Measurements from ENCODE around the gene PDCD6IP.

The PDCD6IP gene

DNA sequence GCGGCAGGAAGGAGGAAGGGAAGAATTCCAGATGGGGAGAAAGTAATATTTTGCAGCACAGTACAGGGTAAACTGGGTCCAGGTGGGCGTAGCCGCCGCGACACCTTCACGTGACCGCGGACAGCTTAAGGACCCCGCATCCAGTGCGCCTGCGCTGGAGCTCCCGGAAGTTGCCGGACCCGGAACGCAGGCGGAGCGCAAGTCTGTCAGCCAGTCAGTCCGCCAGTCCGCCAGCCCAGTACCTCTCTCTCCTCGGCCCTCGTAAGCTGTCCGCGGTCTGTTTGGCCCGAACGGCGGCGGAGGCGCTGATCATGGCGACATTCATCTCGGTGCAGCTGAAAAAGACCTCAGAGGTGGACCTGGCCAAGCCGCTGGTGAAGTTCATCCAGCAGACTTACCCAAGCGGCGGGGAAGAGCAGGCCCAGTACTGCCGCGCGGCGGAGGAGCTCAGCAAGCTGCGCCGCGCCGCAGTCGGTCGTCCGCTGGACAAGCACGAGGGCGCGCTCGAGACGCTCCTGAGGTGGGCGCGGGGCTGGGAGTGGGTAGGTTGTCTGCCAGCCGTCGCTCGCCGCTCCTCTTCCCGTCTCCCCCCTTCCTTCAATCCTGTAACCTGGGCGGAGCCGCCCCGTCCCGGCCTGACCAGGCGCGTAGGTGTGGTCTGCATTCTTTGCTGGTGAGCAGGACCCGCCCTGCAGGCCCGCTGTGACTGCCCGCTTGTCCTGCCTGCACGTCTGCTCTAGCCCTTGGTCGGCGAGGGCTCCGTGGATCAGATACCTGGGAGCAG lies at the start of gene PDCD6IP (continued):
- TF ChIP-seq ZNF600 (tag by site-specific recombination; IDR thresholded peaks at IDR 0.05) (peak; percentile 86), ZNF37A (tag by site-specific recombination; IDR thresholded peaks at IDR 0.05) (no peak), HOXC10 (CRISPR knock-in tag; IDR thresholded peaks at IDR 0.05) (no peak), ZEB2 (tag by site-specific recombination; IDR thresholded peaks at IDR 0.05) (peak; percentile 79), ZNF549 (tag by site-specific recombination; IDR thresholded peaks at IDR 0.05) (no peak), ZSCAN23 (tag by site-specific recombination; IDR thresholded peaks at IDR 0.05) (0 out of 2 replicates have a peak, but pooled peaks have one; percentile 42), HOXA7 (CRISPR knock-in tag; IDR thresholded peaks at IDR 0.05; ENCODE audit: borderline replicate concordance) (no peak), ZNF324 (tag by site-specific recombination; IDR thresholded peaks at IDR 0.05) (peak; percentile 69; the same call in 1 of the 2 replicates), ZNF266 (tag by site-specific recombination; IDR thresholded peaks at IDR 0.05; ENCODE audit: low read depth) (no peak), ZNF830 (tag by site-specific recombination; IDR thresholded peaks at IDR 0.05; ENCODE audit: low read depth) (no peak), ZNF2 (tag by site-specific recombination; IDR thresholded peaks at IDR 0.05) (peak; percentile 88), ZNF623 (tag by site-specific recombination; IDR thresholded peaks at IDR 0.05) (no peak), REPIN1 (tag by site-specific recombination; IDR thresholded peaks at IDR 0.05; ENCODE audit: low read depth) (peak; percentile 34; the same call in 1 of the 2 replicates), ZNF660 (tag by site-specific recombination; IDR thresholded peaks at IDR 0.05) (peak; percentile 62), ZNF132 (tag by site-specific recombination; IDR thresholded peaks at IDR 0.05; ENCODE audit: borderline replicate concordance) (no peak), ZNF837 (tag by site-specific recombination; IDR thresholded peaks at IDR 0.05) (no peak), ZNF677 (tag by site-specific recombination; IDR thresholded peaks at IDR 0.05) (peak; percentile 26; the same call in 1 of the 2 replicates), GLIS1 (tag by site-specific recombination; IDR thresholded peaks at IDR 0.05) (no peak), ZNF76 (tag by site-specific recombination; IDR thresholded peaks at IDR 0.05; ENCODE audit: borderline replicate concordance, low read depth) (peak; percentile 63), ZBTB6 (tag by site-specific recombination; IDR thresholded peaks at IDR 0.05) (no peak; the same call in 1 of the 2 replicates), ZNF214 (tag by site-specific recombination; IDR thresholded peaks at IDR 0.05; ENCODE audit: borderline replicate concordance) (no peak), MYNN (tag by site-specific recombination; IDR thresholded peaks at IDR 0.05; ENCODE audit: borderline replicate concordance) (0 out of 2 replicates have a peak, but pooled peaks have one; percentile 19), SALL2 (tag by site-specific recombination; IDR thresholded peaks at IDR 0.05; ENCODE audit: borderline replicate concordance) (no peak), ZFP3 (tag by site-specific recombination; IDR thresholded peaks at IDR 0.05; ENCODE audit: low read depth) (no peak), ZNF302 (tag by site-specific recombination; IDR thresholded peaks at IDR 0.05; ENCODE audit: low read depth) (no peak), ZNF433 (tag by site-specific recombination; IDR thresholded peaks at IDR 0.05; ENCODE audit: low read depth) (no peak), ZNF658 (tag by site-specific recombination; IDR thresholded peaks at IDR 0.05) (no peak), OSR2 (tag by site-specific recombination; IDR thresholded peaks at IDR 0.05) (no peak), ZSCAN5A (tag by site-specific recombination; IDR thresholded peaks at IDR 0.05) (peak; percentile 77), SCRT2 (tag by site-specific recombination; IDR thresholded peaks at IDR 0.05) (0 out of 2 replicates have a peak, but pooled peaks have one; percentile 12), ZFHX2 (tag by site-specific recombination; conservative IDR thresholded peaks at IDR 0.05) (peak; percentile 62)
- TF ChIP-seq, protein P1, sequence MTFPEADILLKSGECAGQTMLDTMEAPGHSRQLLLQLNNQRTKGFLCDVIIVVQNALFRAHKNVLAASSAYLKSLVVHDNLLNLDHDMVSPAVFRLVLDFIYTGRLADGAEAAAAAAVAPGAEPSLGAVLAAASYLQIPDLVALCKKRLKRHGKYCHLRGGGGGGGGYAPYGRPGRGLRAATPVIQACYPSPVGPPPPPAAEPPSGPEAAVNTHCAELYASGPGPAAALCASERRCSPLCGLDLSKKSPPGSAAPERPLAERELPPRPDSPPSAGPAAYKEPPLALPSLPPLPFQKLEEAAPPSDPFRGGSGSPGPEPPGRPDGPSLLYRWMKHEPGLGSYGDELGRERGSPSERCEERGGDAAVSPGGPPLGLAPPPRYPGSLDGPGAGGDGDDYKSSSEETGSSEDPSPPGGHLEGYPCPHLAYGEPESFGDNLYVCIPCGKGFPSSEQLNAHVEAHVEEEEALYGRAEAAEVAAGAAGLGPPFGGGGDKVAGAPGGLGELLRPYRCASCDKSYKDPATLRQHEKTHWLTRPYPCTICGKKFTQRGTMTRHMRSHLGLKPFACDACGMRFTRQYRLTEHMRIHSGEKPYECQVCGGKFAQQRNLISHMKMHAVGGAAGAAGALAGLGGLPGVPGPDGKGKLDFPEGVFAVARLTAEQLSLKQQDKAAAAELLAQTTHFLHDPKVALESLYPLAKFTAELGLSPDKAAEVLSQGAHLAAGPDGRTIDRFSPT (tag by site-specific recombination; IDR thresholded peaks at IDR 0.05): no peak
- TF ChIP-seq, protein P2, sequence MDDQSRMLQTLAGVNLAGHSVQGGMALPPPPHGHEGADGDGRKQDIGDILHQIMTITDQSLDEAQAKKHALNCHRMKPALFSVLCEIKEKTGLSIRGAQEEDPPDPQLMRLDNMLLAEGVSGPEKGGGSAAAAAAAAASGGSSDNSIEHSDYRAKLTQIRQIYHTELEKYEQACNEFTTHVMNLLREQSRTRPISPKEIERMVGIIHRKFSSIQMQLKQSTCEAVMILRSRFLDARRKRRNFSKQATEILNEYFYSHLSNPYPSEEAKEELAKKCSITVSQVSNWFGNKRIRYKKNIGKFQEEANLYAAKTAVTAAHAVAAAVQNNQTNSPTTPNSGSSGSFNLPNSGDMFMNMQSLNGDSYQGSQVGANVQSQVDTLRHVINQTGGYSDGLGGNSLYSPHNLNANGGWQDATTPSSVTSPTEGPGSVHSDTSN (CRISPR knock-in tag; IDR thresholded peaks at IDR 0.05): no peak; the same call in 1 of the 2 replicates
- TF ChIP-seq, protein P3, sequence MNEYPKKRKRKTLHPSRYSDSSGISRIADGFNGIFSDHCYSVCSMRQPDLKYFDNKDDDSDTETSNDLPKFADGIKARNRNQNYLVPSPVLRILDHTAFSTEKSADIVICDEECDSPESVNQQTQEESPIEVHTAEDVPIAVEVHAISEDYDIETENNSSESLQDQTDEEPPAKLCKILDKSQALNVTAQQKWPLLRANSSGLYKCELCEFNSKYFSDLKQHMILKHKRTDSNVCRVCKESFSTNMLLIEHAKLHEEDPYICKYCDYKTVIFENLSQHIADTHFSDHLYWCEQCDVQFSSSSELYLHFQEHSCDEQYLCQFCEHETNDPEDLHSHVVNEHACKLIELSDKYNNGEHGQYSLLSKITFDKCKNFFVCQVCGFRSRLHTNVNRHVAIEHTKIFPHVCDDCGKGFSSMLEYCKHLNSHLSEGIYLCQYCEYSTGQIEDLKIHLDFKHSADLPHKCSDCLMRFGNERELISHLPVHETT (tag by site-specific recombination; IDR thresholded peaks at IDR 0.05): no peak
